ENCODE results near the gene WHAMM. TPM values are rescaled to one million over a fixed set of nuclear protein-coding genes. Genes with fewer than 3 reads are reported as not detected.

The WHAMM gene
- total and polyA plus RNA-seq, 4 donors: 2.0 to 11.8 (median 7.8) TPM

DNA sequence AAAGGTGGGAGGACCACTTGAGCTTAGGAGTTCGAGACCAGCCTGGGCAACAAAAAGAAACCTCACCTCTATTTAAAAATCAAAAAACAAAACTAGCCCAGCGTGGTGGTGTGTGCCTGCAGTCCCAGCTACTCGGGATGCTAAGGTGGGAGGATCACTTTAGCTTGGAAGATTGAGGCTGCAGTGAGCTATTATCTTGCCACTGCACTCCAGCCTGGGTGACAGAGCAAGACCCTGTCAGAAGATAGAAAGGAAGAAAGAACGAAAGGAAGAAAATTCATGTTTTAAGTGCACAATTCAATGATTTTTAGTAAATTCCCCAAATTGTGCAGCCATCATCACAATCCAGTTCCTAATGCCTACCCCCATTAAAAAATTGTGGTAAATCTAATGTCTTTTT, 11.3 kb upstream of the WHAMM start:
- no peaks in the 10 kb centered on the region for H3K9me3 ChIP-seq (ENCODE audit: control insufficient read depth, low read length)
- H3K4me1 ChIP-seq (ENCODE audit: control insufficient read depth in 1 of 2, insufficient read depth in 2 of 2, low read length in 2 of 2): peaks cover 0 to 1% of the 10 kb centered on the region in 2 donors
- no peak overlapping the region for H3K27ac ChIP-seq (ENCODE audit: low read depth in 1 of 2, low read length in 2 of 2)
- intact Hi-C loops (cut with DNase I): no loop called here
- 79 to 81% methylated on average over 4 of the region's 4 CpGs for WGBS, 2 donors
- H3K27me3 ChIP-seq (ENCODE audit: control insufficient read depth in 1 of 2, insufficient read depth in 2 of 2, low read length in 1 of 2): no peaks in the 10 kb centered on the region
- H3K4me3 ChIP-seq (ENCODE audit: low read length in 2 of 2): no peak overlapping the region
- no peak for DNase-seq
- no peak for ATAC-seq (ENCODE audit: low FRiP score)
- H3K36me3 ChIP-seq (ENCODE audit: control insufficient read depth in 1 of 2, insufficient read depth in 2 of 2, low read length in 1 of 2): no peaks in the 10 kb centered on the region

DNA sequence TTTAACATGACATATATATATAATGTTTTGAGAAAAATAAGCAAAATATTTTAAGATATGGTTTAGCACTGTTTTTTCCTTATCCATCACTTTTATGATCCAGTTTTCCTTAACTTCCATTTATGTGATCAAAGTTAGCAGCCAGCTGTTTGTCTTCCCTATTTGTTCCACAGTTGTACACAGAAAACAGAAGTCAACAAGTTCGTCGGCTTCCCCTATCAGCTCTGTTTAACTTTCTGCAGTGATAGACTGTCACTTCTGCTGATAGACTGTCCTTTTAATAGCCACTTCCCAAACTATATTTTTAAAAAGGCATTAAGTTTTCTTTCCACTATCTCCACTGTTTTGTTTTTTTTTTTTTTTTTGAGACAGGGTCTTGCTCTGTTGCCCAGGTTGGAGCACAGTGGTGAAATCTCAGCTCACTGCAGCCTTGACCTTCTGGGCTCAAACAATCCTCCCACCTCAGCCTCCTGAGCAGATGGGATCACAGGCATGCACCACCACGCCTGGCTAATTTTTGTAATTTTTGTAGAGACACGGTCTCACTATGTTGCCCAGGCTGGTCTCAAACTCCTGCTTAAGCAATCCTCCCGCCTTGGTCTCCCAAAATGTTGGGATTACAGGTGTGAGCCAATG, 10.8 kb upstream of the WHAMM start:
- intact Hi-C loops (cut with DNase I): no loop called here
- H3K36me3 ChIP-seq (ENCODE audit: control insufficient read depth in 1 of 2, insufficient read depth in 2 of 2, low read length in 1 of 2): no peaks in the 10 kb centered on the region
- H3K4me3 ChIP-seq (ENCODE audit: low read length in 2 of 2): no peak overlapping the region
- H3K27ac ChIP-seq (ENCODE audit: low read depth in 1 of 2, low read length in 2 of 2): no peak overlapping the region
- no peaks in the 10 kb centered on the region for H3K27me3 ChIP-seq (ENCODE audit: control insufficient read depth in 1 of 2, insufficient read depth in 2 of 2, low read length in 1 of 2)
- peaks cover 0 to 1% of the 10 kb centered on the region in 2 donors for H3K4me1 ChIP-seq (ENCODE audit: control insufficient read depth in 1 of 2, insufficient read depth in 2 of 2, low read length in 2 of 2)
- H3K9me3 ChIP-seq (ENCODE audit: control insufficient read depth, low read length): no peaks in the 10 kb centered on the region
- DNase-seq (no peak), ATAC-seq (ENCODE audit: low FRiP score) (no peak)
- WGBS, 2 donors: 64 to 69% methylated on average over 5 of the region's 5 CpGs

DNA sequence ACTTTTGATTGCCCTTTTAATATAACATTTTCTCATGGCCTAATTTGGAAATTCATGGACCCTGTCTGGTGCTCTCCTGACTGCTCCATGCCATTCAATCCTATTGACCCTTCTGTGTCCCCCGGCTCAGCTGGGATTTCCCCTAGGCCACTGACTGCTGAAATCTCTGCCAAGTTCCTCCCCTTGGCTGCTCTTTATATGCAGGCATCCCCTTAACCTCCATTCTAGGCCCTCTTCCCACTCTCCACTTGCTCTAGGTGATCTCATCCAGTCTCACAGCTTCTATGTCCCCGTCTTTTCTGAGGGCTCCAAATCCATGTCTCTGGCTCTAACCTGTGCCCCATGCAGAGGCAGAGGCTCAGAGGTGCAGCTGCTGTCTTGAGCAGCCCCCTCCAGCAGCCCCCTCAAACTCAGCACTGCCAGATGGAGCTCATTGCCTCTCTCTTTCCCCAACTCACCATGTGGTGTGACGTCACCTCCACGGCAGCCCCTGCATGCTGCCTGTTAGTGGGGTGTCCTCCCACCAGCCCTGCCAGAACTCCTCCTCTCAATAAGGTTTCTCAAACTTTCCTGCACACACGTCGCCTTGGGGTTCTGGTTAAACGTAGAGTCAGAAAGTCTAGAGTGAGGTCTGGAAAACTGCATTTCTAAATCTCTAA, 10.1 kb upstream of the WHAMM start:
- intact Hi-C loops (cut with DNase I): no loop called here
- no peak overlapping the region for H3K27ac ChIP-seq (ENCODE audit: low read depth in 1 of 2, low read length in 2 of 2)
- H3K36me3 ChIP-seq (ENCODE audit: control insufficient read depth in 1 of 2, insufficient read depth in 2 of 2, low read length in 1 of 2): no peaks in the 10 kb centered on the region
- DNase-seq: no peak
- ATAC-seq (ENCODE audit: low FRiP score): no peak
- WGBS, 2 donors: 74 to 79% methylated on average over 6 to 7 of the region's 7 CpGs
- no peaks in the 10 kb centered on the region for H3K9me3 ChIP-seq (ENCODE audit: control insufficient read depth, low read length)
- H3K27me3 ChIP-seq (ENCODE audit: control insufficient read depth in 1 of 2, insufficient read depth in 2 of 2, low read length in 1 of 2): no peaks in the 10 kb centered on the region
- H3K4me1 ChIP-seq (ENCODE audit: control insufficient read depth in 1 of 2, insufficient read depth in 2 of 2, low read length in 2 of 2): peaks cover 0 to 1% of the 10 kb centered on the region in 2 donors
- no peak overlapping the region for H3K4me3 ChIP-seq (ENCODE audit: low read length in 2 of 2)

DNA sequence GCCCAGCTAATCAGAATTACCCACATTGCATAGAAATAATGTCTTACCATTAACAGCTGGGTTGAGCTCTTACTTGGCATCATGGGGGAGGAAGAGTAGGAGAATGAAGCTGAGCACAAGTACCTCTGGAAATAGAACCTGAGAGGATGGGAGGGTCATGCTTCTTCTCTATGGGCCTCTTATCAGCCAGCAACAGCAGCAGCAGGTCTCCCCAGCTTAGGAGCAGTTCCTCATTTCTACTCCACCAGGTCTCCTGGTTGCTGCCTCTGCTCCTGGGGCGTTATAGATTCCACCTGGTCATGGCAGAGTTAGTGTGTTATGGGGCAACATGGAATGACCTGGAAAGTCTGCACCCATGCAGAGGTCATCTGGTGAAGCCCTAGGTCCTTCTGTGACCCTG, 6.9 kb upstream of the WHAMM start:
- WGBS, 2 donors: 84 to 92% methylated on average over 1 of the region's 1 CpG
- H3K36me3 ChIP-seq (ENCODE audit: control insufficient read depth in 1 of 2, insufficient read depth in 2 of 2, low read length in 1 of 2): no peaks in the 10 kb centered on the region
- H3K4me1 ChIP-seq (ENCODE audit: control insufficient read depth in 1 of 2, insufficient read depth in 2 of 2, low read length in 2 of 2): peaks cover 0 to 1% of the 10 kb centered on the region in 2 donors
- ATAC-seq (ENCODE audit: low FRiP score) (no peak), DNase-seq (no peak)
- no peak overlapping the region for H3K4me3 ChIP-seq (ENCODE audit: low read length in 2 of 2)
- no peaks in the 10 kb centered on the region for H3K9me3 ChIP-seq (ENCODE audit: control insufficient read depth, low read length)
- intact Hi-C loops (cut with DNase I): loop anchor here in 1 of 2 donors (5.0 kb wide), 1 partner anchor 50 kb away; no protein-coding TSS in a partner anchor
- no peak overlapping the region for H3K27ac ChIP-seq (ENCODE audit: low read depth in 1 of 2, low read length in 2 of 2)
- H3K27me3 ChIP-seq (ENCODE audit: control insufficient read depth in 1 of 2, insufficient read depth in 2 of 2, low read length in 1 of 2): no peaks in the 10 kb centered on the region

DNA sequence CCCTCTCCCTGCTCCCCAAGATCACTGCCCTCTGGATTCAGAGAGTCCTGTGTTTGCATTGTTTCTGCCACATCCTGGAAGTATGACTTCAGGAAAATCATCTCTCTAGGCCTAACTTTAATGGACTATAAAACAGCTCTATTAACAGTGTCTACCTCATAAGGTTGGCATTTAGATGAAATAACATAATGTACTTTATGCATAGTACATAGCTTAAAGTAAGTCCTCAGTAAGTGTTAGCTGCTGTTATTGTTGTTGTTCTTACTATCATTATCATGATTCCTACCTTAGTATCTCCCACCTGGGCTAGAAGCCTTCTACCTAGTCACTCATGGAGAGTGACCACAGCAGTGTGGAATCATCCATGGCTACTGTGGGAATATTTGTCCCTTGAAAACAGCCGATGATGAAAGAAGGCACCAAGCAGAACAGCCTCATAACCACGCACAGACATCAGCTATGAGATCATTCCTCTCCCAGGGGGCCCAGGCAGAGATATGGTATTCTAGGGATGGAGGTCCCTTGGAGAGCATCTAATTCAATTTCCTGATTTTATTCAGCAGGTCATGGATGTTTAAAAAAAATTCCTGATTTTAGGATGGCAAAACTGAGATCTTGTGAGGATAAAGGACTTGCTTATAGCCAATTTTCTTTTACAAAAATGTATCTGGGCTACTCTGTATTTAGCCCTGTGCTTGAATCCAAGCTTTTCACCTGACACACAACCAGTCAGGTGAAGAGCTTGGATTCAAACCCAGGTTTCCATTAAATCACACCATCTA, 5.4 kb upstream of the WHAMM start:
- no peaks in the 10 kb centered on the region for H3K27me3 ChIP-seq (ENCODE audit: control insufficient read depth in 1 of 2, insufficient read depth in 2 of 2, low read length in 1 of 2)
- H3K4me1 ChIP-seq (ENCODE audit: control insufficient read depth in 1 of 2, insufficient read depth in 2 of 2, low read length in 2 of 2): peaks cover 0 to 1% of the 10 kb centered on the region in 2 donors
- ATAC-seq (ENCODE audit: low FRiP score) (no peak), DNase-seq (no peak)
- no peak overlapping the region for H3K4me3 ChIP-seq (ENCODE audit: low read length in 2 of 2)
- 51 to 60% methylated on average over 2 of the region's 2 CpGs for WGBS, 2 donors
- H3K36me3 ChIP-seq (ENCODE audit: control insufficient read depth in 1 of 2, insufficient read depth in 2 of 2, low read length in 1 of 2): no peaks in the 10 kb centered on the region
- intact Hi-C loops (cut with DNase I): loop anchor here in 1 of 2 donors (2.0 to 5.0 kb wide), 2 partner anchors 43 to 52 kb away; no protein-coding TSS in a partner anchor
- H3K27ac ChIP-seq (ENCODE audit: low read depth in 1 of 2, low read length in 2 of 2): no peak overlapping the region
- no peaks in the 10 kb centered on the region for H3K9me3 ChIP-seq (ENCODE audit: control insufficient read depth, low read length)

DNA sequence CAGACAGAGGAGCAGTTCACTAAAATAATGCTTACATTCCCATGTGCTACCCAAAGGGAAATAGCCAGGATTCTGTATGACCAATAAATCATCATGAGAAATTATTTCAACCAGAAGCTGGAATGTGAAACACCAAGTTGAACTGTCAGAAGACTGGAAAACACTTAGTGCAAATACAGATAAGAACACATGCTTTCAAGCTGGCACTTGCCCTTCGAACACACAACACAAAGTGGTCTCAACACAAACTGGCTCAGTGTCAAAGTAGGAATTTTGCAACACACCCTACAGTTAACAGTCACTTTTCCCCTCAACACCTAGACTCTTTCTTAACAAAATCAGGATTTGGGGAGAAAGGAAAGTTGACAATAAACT, 4.9 kb upstream of the WHAMM start:
- no peak for DNase-seq
- no peak for ATAC-seq (ENCODE audit: low FRiP score)
- WGBS, 2 donors: 34 to 49% methylated on average over 1 of the region's 1 CpG
- Histone ChIP-seq H3K9me3 (ENCODE audit: control insufficient read depth, low read length) (no peaks in the 10 kb centered on the region), H3K27ac (ENCODE audit: low read depth in 1 of 2, low read length in 2 of 2) (no peak overlapping the region), H3K4me3 (ENCODE audit: low read length in 2 of 2) (no peak overlapping the region), H3K4me1 (ENCODE audit: control insufficient read depth in 1 of 2, insufficient read depth in 2 of 2, low read length in 2 of 2) (peaks cover 0 to 1% of the 10 kb centered on the region in 2 donors), H3K27me3 (ENCODE audit: control insufficient read depth in 1 of 2, insufficient read depth in 2 of 2, low read length in 1 of 2) (no peaks in the 10 kb centered on the region), H3K36me3 (ENCODE audit: control insufficient read depth in 1 of 2, insufficient read depth in 2 of 2, low read length in 1 of 2) (no peaks in the 10 kb centered on the region)
- intact Hi-C loops (cut with DNase I): loop anchor here in 1 of 2 donors (2.0 to 5.0 kb wide), 2 partner anchors 44 to 52 kb away; no protein-coding TSS in a partner anchor

DNA sequence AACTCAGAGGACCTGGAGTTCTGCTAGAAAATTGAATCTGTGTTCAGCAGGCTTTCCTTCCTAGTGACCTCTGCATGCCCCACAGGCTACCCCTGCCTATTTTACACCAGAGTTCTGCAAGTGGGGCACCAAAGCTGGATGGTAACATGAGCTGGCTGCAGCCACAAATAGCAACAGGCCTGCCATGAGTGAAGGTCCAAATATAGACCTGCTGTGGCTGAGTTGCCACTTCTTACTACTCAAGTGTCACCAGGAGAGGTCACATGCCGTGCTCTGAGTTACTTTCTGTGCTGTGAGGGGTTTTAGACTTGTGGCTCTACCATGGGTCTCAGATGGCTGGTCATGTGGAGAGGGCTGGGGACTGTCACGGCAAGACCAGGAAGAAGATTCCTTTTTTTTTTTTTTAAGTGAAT, 3.4 kb upstream of the WHAMM start, which contains the start of gene FSD2:
FSD2 (minus strand) TSS at position 76 of the 413 bp plus-strand sequence. CDS start 18,679 bp downstream, outside the sequence.
- H3K4me3 ChIP-seq (ENCODE audit: low read length in 2 of 2): no peak within 1 kb of the TSS
- intact Hi-C loops (cut with DNase I): loop anchor here (2.0 to 5.0 kb wide), 2 partner anchors 45 to 54 kb away; no protein-coding TSS in a partner anchor
- H3K27ac ChIP-seq (ENCODE audit: low read depth in 1 of 2, low read length in 2 of 2): no peak within 1 kb of the TSS
- no peak for ATAC-seq (ENCODE audit: low FRiP score)
- no peaks in the 10 kb centered on the region for H3K36me3 ChIP-seq (ENCODE audit: control insufficient read depth in 1 of 2, insufficient read depth in 2 of 2, low read length in 1 of 2)
- WGBS, 2 donors: 40 to 49% methylated on average over 2 of the region's 2 CpGs
- H3K4me1 ChIP-seq (ENCODE audit: control insufficient read depth in 1 of 2, insufficient read depth in 2 of 2, low read length in 2 of 2): no peaks in the 10 kb centered on the region
- H3K27me3 ChIP-seq (ENCODE audit: control insufficient read depth in 1 of 2, insufficient read depth in 2 of 2, low read length in 1 of 2): no peaks in the 10 kb centered on the region
- no peak for DNase-seq
- H3K9me3 ChIP-seq (ENCODE audit: control insufficient read depth, low read length): no peaks in the 10 kb centered on the region

DNA sequence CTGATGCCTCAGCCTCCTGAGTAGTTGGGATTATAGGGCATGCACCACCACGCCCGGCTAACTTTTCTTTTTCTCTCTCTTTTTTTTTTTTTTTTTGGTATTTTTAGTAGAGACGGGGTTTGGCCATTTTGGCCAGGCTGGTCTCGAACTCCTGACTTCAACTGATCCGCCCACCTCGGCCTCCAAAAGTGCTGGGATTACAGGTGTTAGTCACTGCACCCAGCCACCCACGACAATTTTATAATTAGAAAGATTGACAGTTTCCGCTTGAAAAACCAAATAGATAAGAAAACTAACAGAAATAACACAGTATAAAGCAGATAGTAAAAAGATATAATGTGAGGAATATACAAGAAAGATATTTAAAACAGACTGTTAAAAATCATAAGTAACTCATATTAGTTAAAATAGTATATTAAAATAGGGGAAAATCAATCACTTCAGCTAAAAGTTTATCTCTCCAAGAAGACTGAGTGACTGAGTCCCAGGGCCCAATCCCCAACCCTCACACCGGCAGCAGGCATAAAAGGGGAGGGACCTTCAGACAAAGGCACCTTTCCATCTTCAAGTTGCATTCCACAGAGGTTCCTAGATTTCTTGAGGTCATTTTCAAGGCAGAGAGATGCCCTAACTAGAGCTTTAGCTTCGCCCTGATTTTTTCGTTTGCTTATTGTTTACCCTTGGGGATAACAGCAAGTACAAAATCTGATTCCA, 1.4 kb upstream of the WHAMM start:
- H3K4me1 ChIP-seq (ENCODE audit: control insufficient read depth in 1 of 2, insufficient read depth in 2 of 2, low read length in 2 of 2): peaks cover 0 to 3% of the 10 kb centered on the region in 2 donors
- H3K27me3 ChIP-seq (ENCODE audit: control insufficient read depth in 1 of 2, insufficient read depth in 2 of 2, low read length in 1 of 2): no peaks in the 10 kb centered on the region
- WGBS, 2 donors: 89 to 90% methylated on average over 11 of the region's 11 CpGs
- H3K27ac ChIP-seq (ENCODE audit: low read depth in 1 of 2, low read length in 2 of 2): no peak overlapping the region
- no peaks in the 10 kb centered on the region for H3K36me3 ChIP-seq (ENCODE audit: control insufficient read depth in 1 of 2, insufficient read depth in 2 of 2, low read length in 1 of 2)
- intact Hi-C loops (cut with DNase I): loop anchor here in 1 of 2 donors (5.0 kb wide), 1 partner anchor 56 kb away; no protein-coding TSS in a partner anchor
- ATAC-seq (ENCODE audit: low FRiP score): no peak
- H3K9me3 ChIP-seq (ENCODE audit: control insufficient read depth, low read length): no peaks in the 10 kb centered on the region
- DNase-seq: no peak
- H3K4me3 ChIP-seq (ENCODE audit: low read length in 2 of 2): no peak overlapping the region

Data from aorta (tissue), 5 donors.